Measurements from ENCODE around the gene CFL1. TPM values are rescaled to one million over a fixed set of nuclear protein-coding genes. Genes with fewer than 3 reads are reported as not detected.
"Not testable (repeated sequence)": the region's sequence is repeated elsewhere in the genome, so short reads cannot be mapped to it uniquely, and the experiment has no call there.

CFL1 gene
- 1,413 and 1,905 TPM in 2 replicates for total RNA-seq (2014; rRNA removed; shearing (Covaris generic); ENCODE audit: low replicate concordance)

DNA sequence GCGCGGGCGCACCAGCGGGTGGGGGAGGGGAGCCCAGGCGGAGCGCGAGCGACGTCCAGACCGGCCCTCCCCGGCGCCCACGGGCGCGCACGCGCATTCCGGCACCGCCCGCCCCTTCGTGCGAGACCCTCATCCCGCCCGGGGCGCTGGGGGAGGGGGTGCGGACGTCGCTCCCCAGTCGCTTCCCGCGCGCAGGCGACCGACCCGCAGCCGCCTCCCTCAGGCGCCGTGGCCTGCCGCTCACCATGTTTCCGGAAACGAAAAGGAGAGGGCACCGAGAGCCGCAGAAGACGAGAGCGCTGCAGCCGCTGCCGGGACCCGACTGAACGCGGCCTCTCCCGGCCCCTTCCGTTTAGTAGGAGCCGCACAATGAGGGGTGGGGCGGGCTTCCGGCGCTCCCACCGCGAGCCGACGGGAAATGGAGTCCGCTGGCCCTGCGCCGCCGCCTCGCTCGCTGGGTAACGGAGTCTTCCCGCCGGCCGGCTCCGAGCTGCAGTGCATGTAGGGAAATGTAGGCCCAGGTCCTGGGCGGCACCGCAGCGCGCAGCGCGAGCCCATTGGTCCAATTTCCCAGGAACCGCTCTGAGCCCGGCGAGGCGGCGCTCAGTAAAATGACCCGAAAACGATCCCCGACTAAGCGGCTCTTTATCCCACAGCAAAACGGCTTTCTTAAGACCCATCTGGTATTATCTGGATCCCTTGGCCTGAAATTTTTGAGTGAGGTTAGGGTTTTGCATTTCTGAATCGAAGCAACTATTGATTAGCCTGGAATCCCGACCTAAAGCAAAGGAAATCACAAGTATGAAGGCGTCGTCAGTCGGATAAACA is at the start of gene CFL1:
Gene CFL1 (minus strand): TSS at position 328 of the 828 bp plus-strand sequence. CDS start 81 bp downstream, at position 247.
- peak; percentile 99 for DNase-seq
- H3K36me3 ChIP-seq: peaks cover 64% of the 10 kb centered on the region

DNA sequence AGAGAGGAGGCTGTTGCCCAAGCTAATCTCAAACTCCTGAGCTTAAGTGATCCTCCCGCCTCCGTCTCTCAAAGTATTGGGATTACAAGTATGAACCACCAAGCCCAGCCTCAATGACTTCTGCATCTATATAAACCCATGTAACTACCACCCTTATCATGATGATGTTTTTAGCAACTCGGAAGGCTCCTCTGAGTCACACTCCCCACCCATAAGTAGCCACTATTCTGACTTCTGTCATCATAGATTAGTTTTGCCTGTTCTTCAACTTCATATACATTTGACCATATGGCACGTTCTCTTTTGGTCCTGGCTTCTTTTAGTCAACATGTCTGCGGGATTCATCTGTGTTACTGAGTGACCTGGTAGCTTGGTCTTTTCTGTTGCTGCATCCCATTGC is 48.6 kb upstream of the CFL1 start:
- Histone ChIP-seq H3K4me3 (no peak overlapping the region), H3K9me3 (no peaks in the 10 kb centered on the region), H3K36me3 (no peaks in the 10 kb centered on the region), H3K27me3 (no peaks in the 10 kb centered on the region)
- DNase-seq: no peak

More for the DNA sequence above, at the start of gene CFL1:
- Histone ChIP-seq H3K9me3 (no peaks in the 10 kb centered on the region), H3K4me3 (peak within 1 kb of the TSS; percentile 90), H3K27me3 (no peaks in the 10 kb centered on the region)

DNA sequence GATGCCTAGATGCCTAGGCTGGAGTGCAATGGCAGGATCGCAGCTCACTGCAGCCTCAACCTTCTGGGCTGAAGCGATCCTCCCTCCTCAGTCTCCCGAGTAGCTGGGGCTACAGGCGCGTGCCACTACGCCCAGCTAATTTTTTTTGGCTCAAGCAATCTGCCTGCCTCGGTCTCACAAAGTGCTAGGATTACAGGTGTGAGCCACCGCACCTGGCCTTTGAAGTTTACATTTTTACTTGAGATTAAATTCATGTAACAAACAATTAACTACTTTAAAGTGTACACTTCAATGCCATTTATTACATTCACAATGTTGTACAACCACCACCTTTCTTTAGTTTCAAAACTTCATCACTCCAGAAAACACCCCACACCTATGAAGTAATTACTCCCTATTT is 45.7 kb upstream of the CFL1 start:
- Histone ChIP-seq H3K4me3 (no peak overlapping the region), H3K9me3 (no peaks in the 10 kb centered on the region), H3K36me3 (peaks cover 10% of the 10 kb centered on the region), H3K27me3 (no peaks in the 10 kb centered on the region)
- no peak for DNase-seq

DNA sequence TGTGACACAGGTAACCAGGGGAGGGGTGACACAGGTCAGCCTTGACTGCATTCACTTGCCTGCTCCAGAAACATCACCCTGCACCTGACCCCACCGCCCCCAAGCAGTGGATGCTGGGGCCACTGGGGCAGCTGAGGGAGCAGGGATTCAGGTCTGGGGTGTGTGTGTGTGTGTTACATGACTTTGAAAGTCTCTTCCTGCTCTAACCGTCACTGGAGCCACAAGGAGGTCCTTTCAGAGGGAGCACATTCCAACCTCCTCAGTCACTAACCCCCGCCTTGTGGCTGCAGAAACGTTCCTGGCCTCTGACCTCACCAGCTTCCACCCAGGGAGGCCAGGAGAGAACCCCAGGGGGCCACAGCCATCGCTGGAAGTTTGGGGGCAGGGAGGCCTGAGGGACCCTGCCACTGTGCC is 45.1 kb upstream of the CFL1 start:
- DNase-seq: peak; percentile 91
- no peaks in the 10 kb centered on the region for H3K9me3 ChIP-seq
- no peak overlapping the region for H3K4me3 ChIP-seq
- H3K27me3 ChIP-seq: no peaks in the 10 kb centered on the region
- H3K36me3 ChIP-seq: peaks cover 16% of the 10 kb centered on the region

DNA sequence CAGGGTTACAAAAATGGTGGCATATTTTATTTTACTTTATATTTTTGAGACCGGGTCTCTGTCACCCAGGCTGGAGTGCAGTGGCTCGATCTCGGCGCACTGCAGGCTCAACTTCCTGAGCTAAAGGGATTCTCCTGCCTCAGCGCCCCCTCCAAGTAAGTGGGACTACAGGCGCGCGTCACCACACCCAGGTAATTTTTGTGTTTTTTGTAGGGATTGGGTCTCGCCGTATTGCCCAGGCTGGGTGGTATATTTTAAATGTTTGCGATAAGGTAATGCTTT is 42.9 kb upstream of the CFL1 start:
- no peak overlapping the region for H3K4me3 ChIP-seq
- no peaks in the 10 kb centered on the region for H3K27me3 ChIP-seq
- no peak for DNase-seq
- H3K9me3 ChIP-seq: no peaks in the 10 kb centered on the region
- H3K36me3 ChIP-seq: peaks cover 36% of the 10 kb centered on the region

DNA sequence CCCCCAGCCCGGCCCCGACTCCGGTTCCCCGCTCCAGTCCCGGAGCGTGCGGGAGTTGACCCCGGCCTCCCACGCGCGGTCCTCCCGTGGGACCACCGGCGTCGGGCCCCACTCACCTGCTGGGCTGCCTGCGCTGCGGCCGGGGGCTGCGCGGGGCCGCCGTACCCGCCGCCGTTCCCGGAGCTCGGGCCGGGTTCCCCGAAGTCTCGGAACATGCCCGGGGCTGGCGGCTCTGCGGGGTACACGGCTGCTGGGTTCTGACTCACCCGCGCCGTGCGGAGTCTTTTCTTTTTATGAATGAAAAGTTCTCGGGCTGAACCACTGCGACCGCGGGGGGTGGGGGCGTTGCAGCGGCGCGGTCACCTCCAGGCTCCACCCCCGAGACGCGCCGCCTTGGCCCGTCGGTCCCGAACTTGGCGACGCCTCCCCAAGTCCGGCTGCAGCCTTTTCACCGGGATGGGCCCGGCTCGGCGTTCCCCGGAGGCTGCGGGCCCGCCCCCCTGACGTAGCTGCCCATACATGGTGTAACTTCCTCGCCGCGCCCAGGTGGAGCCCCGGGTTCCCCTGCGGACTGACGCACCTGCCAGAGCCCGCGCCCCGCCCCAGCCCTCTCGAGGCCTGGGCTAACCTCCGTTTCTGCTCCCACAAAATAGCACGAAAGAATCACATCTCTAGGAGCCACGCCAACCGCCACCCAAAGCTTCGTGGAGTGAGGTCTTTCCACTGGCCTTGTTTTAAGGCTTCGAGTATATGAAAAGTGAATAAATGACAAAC is 42.3 kb upstream of the CFL1 start, which contains the start of gene FOSL1:
Gene FOSL1 (minus strand): TSS at position 264 of the 774 bp plus-strand sequence. CDS start 49 bp downstream, at position 215.
- peak; percentile 98 for DNase-seq
- peak within 1 kb of the TSS; percentile 98 for H3K4me3 ChIP-seq
- H3K36me3 ChIP-seq: peaks cover 41% of the 10 kb centered on the region
- H3K9me3 ChIP-seq: no peaks in the 10 kb centered on the region
- no peaks in the 10 kb centered on the region for H3K27me3 ChIP-seq

DNA sequence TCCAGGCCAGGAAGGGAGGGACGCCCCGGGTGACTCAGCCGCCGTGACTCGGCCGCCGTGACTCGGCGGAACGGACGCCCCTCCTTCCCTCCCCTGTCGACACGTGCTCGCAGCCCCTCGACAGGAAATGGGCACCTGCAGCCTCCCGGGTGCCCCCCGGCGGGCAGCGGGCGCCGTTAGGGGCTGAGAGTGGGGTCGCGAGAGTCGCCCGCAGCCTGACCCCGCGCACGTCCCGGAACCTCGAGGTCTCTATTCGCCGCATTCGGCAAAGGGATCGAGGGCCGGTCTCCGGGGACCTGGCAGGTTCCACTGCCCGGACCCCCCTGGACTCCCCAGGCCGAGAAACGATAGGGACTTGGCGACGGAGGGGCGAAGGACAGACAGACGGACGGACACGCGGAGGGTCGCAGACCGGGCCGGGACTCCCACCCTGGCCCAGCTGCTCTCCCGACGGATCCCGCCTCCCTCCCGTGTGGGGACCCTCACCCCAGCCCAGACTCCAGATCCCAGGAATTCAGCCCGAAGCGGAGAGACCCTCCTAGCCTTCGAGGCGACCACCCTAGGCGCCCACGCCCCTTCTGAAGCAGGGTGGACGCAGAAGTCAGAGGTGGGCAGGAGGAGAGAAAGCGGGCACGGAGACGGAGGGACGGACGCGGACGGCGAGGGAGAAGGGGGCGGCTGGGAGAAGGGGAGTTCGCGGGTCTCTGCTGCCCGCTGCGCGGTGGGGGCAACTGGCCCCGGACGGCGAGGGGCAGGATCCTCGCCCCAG is 41.6 kb upstream of the CFL1 start:
- peak; percentile 92 for DNase-seq
- H3K36me3 ChIP-seq: peaks cover 47% of the 10 kb centered on the region
- peak overlapping the region; percentile 98 for H3K4me3 ChIP-seq
- no peaks in the 10 kb centered on the region for H3K9me3 ChIP-seq
- no peaks in the 10 kb centered on the region for H3K27me3 ChIP-seq

DNA sequence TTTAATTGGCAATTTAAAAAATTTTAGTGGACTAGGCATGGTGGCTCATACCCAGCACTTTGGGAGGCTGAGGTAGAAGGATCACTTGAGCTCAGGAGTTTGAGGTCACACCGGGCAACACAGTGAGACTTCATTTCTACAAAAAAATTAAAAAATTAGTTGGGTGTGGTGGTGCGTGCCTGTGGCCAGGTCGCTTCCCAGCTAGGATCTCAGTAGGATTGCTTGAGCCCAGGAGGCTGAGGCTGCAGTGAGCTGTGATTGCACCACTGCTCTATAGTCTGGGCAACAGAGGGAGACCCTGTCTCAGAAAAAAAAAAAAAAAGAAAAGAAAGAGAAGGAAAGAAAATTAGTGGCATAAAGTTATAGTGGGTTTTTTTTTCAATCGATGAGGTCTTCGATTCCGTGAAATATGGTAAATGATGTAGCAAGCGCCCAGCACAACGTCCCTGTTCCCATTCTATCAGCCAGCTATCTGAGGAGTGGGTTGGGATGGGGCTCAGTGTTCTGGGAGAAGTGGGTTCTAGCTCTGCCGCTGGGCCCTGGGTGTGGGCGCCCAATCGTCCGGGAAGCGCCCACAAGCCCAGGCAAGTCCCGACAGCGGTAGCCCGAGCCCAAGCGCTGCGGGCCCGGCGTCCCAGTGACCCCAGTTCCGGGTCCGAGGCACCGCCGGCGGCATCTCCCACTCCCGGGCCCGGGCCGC is 40.8 kb upstream of the CFL1 start:
- DNase-seq: no peak
- H3K9me3 ChIP-seq: no peaks in the 10 kb centered on the region
- H3K4me3 ChIP-seq: peak overlapping the region; percentile 98
- no peaks in the 10 kb centered on the region for H3K27me3 ChIP-seq
- H3K36me3 ChIP-seq: peaks cover 54% of the 10 kb centered on the region

DNA sequence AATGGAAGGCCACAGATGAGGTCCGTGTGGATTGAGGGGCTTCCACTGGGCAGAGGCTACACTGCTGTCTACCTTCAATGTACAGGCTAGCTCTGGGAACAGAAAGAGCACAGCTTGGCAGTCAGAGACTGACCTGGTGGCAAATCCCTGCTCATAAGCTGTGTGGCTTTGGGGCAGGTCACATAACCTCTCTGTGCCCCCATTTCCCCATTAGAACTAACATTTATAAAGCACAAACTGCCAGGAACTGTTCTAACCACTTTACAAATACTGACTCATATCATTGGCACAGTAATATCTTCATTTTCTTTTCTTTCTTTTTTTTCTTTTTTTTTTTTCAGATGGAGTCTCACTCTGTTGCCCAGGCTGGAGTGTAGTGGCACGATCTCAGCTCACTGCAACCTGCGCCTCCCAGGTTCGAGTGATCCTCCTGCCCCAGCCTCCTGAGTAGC is 39.1 kb upstream of the CFL1 start:
- no peak for DNase-seq
- Histone ChIP-seq H3K27me3 (no peaks in the 10 kb centered on the region), H3K36me3 (peaks cover 70% of the 10 kb centered on the region), H3K4me3 (peak overlapping the region; percentile 98), H3K9me3 (no peaks in the 10 kb centered on the region)

DNA sequence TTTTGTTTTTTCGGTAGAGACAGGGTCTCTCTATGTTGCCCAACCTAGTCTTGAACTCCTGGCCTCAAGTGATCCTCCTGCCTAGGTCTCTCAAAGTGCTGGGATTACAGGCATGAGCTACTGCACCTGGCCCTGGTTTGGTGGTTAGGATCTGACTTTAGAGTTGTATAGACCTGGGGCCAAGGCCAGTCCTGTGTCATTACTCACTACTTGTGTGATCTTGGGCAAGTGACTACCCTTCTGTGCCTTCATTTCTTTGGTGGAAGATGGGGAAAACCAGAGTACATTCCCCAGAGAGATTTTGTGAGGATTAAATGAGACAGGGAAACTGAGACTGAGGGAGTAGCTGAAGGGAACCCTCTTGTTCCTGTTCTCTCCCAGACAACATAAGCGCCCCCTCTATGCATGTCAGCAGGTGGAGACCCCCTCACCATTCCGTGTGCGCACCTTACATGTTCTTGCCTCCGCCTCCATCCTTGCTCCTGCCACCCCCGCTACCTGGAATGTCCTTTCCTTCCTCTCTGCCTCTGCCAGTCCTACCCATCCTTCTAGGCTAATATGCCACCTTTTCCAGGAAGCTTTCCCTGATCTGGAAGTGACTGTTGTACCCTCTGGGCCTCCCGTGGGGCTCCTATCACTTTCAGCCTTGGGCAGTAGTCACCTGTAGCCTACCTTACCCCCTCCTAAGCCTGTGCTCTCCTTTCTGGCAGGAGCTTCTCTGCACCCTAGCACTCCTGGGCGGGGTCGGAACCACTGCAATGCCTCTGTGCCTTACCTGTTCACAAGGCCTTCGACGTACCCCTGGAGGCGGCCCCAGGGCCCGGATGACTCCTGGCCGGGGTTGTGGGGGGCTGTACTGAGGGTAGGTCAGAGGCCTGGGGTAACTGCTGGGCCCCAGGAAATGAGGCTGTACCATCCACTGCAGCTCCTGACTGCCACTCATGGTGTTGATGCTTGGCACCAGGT is 38.3 kb upstream of the CFL1 start:
- DNase-seq: no peak
- H3K4me3 ChIP-seq: peak overlapping the region; percentile 98
- H3K9me3 ChIP-seq: no peaks in the 10 kb centered on the region
- H3K27me3 ChIP-seq: no peaks in the 10 kb centered on the region
- H3K36me3 ChIP-seq: peaks cover 77% of the 10 kb centered on the region

DNA sequence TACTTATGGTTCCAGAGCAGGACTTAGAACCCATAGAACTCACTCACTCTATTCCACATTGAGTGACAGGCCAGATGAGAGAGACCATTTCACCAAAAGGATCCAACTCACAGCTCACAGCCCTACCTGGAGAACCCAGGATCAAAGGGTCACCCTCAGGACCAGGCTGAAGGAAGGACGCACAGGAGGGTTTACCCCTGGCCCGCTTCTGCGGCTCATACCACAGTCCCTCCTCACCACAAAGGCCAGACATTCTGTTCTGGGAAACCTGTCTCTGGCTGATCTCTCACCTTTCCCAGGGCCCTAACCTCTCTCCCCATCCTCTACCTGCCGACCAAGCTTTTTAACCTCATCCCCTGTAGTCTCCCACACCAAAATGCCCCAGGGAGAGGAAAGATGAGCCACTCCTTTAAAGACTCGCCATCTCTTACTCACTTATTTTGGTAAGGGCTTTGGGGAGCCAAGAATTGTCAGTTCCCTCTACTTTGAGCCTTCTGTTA is 37.6 kb upstream of the CFL1 start:
- DNase-seq: no peak
- H3K9me3 ChIP-seq: no peaks in the 10 kb centered on the region
- no peaks in the 10 kb centered on the region for H3K27me3 ChIP-seq
- peak overlapping the region; percentile 98; the same call in 1 of the 2 replicates for H3K4me3 ChIP-seq
- peaks cover 79% of the 10 kb centered on the region for H3K36me3 ChIP-seq

DNA sequence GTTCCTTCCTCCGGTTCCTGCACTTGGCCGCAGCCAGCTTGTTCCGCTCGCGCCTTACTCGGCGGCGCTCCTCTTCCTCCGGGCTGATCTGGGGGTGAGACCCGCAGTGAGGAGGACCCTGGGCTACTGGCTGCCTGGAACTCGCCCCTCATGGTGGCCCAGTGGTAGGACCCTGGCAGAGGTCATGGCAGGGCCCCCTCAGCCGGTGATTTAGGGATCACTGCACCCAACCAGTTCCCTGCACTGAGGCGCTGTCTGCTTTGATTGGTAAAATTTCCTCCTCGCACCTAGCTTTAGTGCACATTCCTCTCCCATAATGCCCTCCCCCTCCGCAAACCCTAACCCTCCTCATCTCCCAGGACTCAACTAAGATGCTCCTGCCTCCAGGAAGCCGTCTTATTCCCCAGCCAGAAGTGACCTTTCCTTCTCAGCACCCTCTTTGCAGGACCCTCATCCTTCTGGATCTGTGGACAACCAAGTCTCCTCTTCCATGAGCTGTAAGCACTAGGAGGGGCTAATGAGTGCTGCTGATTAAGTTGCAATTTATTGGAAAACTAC is 36.1 kb upstream of the CFL1 start:
- H3K4me3 ChIP-seq: no peak overlapping the region
- DNase-seq: no peak
- H3K36me3 ChIP-seq: peaks cover 72% of the 10 kb centered on the region

DNA sequence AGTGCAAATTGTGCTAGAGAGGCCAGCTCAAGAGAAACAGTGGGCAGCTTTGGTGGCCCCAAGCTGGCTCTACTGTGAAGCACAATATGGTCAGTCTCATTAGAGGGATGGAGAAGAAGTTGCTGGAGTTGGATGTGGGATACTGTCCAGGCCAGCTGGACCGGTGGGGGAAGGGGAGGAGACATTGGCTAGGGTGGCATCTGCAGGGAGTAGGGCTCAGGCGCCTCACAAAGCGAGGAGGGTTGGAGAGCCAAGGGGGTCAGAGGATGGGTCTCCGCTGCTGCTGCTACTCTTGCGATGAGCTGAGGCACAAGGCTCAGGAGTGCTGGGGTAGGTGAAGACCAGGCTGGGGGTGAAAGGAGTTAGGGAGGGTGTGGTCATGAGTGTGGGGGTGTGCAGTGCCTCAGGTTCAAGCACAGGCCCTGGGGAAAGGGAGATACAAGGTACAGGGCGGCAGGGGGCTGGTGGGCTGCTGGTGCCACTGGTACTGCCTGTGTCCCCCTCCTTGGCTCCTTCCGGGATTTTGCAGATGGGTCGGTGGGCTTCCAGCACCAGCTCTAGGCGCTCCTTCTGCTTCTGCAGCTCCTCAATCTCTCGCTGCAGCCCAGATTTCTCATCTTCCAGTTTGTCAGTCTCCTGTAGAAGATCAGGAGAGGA is 34.8 kb upstream of the CFL1 start:
- H3K9me3 ChIP-seq: no peaks in the 10 kb centered on the region
- DNase-seq: no peak
- peak overlapping the region; percentile 91 for H3K4me3 ChIP-seq
- H3K27me3 ChIP-seq: no peaks in the 10 kb centered on the region
- peaks cover 62% of the 10 kb centered on the region for H3K36me3 ChIP-seq

More for the DNA sequence above, 36.1 kb upstream of the CFL1 start:
- no peaks in the 10 kb centered on the region for H3K27me3 ChIP-seq
- no peaks in the 10 kb centered on the region for H3K9me3 ChIP-seq

DNA sequence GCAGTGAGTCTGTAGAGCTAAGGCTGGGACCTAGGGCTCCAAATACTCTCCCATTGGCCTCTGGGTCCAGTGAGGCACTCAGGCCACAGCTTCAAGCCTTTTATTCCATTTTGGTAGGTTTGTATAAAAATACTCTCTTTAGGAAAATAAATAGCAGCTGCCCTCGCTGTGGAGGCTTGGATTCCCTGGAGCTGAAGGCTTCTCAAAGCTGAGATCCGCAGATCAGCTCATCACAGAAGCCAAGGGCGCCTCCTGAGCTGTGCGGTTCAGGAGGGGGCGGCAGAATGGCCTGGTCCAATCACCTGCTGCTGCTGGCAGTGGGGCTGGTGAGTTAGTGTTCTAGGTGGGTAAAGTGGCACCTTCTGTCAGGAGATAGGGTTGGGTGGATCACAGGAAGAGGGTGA is 34.2 kb upstream of the CFL1 start:
- peak overlapping the region; percentile 91 for H3K4me3 ChIP-seq
- peaks cover 62% of the 10 kb centered on the region for H3K36me3 ChIP-seq
- peak; percentile 41 for DNase-seq
- not testable (repeated sequence) for H3K27me3 ChIP-seq, H3K9me3 ChIP-seq

Measured in MG63 (cell line).